Mononuclear cell (primary cell): ENCODE data around the gene LGALS8. TPM values are rescaled to one million over a fixed set of nuclear protein-coding genes. Genes with fewer than 3 reads are reported as not detected.

ENCODE experiments used
- H3K27me3 ChIP-seq: 2 replicates; pipeline ENCODE4 v1.6.0; 2011; ENCODE audit warnings: low read length, control low read depth; ENCODE audit not compliant: insufficient read depth
- H3K4me1 ChIP-seq: 2 replicates; pipeline ENCODE4 v1.5.1; 2011; ENCODE audit warnings: mild to moderate bottlenecking, low read length, control low read depth; ENCODE audit not compliant: insufficient read depth
- H3K4me3 ChIP-seq: 2 replicates; pipeline ENCODE4 v1.5.1; 2011; ENCODE audit warnings: mild to moderate bottlenecking, low read length, moderate library complexity
- H3K9me3 ChIP-seq: 2 replicates; pipeline ENCODE4 v1.5.1; 2011; ENCODE audit warnings: low read depth, mild to moderate bottlenecking, control low read depth, low read length
- total RNA-seq: library from RNA; depleted of rRNA; stranded (reverse); fragments of >200 nt; gene quantifications from one replicate; pipeline ENCODE4 v1.2.3, GENCODE V29; 2012

The LGALS8 gene
- total RNA-seq, 1 donor, result 187 TPM

DNA sequence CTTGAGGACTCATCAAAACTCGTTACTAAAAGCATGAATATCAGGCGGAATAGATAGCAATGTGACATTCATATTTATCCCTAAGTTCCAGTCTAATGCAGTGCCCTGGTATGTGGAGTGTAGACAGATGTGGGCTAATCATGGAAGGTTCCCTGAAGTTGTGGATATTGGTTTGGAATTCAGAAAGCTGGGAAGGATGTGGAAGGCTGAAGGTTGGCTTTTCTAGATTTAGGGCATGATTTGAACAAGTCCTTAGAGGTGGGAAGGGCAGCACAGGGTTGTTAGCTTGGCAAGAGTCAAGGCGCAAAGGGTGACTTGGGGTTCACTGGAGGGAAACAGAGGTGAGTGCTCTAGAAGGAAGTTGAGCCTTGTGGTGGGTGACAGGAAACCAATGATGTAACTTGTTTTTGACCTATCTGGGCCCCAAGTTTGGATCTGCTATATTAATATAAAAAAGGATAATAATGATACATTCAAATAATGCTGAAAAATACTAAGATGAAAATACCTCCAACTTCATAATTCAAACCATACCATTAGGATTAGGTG, 21.9 kb downstream of the LGALS8 start:
- peaks cover 9% of the 10 kb centered on the region for H3K4me1 ChIP-seq
- H3K9me3 ChIP-seq, result no peaks in the 10 kb centered on the region
- H3K4me3 ChIP-seq, result no peak overlapping the region
- no peaks in the 10 kb centered on the region for H3K27me3 ChIP-seq

DNA sequence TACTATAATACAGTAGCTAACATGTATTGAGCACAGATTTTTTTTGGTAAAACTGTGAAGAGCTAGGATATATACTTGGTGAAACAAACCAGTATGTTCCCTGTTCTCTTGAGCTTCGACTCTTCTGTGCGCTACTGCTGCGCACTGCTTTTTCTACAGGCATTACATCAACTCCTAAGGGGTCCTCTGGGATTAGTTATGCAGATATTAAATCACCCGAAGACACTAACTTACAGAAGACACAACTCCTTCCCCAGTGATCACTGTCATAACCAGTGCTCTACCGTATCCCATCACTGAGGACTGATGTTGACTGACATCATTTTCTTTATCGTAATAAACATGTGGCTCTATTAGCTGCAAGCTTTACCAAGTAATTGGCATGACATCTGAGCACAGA, 24.7 kb downstream of the LGALS8 start:
- no peak overlapping the region for H3K4me3 ChIP-seq

DNA sequence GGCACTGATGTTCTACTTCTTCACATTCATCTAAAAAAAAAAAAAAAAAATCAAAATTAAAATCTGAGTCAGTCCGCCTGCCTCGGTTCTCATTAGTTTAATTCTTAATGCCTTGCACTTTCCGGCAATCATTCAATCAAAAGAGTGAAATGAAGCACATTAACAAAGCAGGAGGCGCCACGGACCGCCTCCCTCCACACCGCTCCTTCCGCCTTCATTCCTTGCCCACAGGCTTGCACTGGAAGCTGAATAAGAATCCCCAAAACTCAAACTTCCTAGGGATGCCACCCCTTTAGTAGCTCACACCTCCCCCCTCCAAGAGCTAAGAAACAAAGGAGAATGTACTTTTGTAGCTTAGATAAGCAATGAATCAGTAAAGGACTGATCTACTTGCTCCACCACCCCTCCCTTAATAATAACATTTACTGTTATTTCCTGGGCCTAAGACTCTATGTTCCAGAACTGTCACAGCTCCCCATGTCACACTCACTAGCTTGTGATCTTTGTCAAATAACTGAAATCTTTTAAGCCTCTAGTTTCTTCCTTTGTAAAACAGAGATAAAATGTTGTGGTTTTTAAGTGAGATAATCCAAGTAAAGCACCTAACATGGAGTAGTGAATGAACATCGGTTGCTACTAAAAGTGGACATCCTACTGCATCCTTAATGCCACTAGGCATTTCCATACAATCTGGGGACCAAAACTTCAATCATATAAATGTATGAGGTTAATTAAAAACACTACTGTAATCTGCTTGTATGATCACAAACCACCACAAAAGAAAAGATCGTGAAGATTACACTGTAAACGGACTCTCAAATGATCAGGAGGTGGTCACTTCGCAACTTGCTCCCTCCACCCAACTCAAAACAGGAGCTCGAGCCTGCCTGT, 27.4 kb downstream of the LGALS8 start:
- no peaks in the 10 kb centered on the region for H3K27me3 ChIP-seq
- H3K4me1 ChIP-seq, result no peaks in the 10 kb centered on the region
- H3K4me3 ChIP-seq, result no peak overlapping the region
- H3K9me3 ChIP-seq, result no peaks in the 10 kb centered on the region

More for the DNA sequence above, 24.7 kb downstream of the LGALS8 start:
- H3K4me1 ChIP-seq, result peaks cover 9% of the 10 kb centered on the region
- H3K9me3 ChIP-seq, result no peaks in the 10 kb centered on the region
- no peaks in the 10 kb centered on the region for H3K27me3 ChIP-seq

DNA sequence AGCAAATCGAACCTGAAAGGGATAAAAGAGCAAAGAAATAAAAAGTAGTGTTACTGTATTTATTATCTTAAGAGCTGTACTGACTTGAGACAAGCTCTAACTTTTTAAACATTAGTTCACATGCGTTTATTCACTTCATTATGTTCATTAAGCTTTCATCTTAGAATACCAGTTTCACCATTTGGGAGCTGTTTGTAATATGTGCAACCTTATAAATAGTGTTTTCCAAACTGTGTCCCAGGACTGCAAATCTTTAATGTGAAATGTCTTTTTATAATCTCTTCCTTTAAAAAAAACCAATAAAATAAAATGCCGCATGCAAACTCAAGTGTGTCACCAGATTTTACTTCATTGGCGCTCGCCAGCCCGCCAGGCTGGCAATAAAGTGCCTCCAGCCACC, 28.3 kb downstream of the LGALS8 start:
- Histone ChIP-seq H3K4me3 (no peak overlapping the region), H3K9me3 (no peaks in the 10 kb centered on the region), H3K4me1 (no peaks in the 10 kb centered on the region), H3K27me3 (no peaks in the 10 kb centered on the region)

DNA sequence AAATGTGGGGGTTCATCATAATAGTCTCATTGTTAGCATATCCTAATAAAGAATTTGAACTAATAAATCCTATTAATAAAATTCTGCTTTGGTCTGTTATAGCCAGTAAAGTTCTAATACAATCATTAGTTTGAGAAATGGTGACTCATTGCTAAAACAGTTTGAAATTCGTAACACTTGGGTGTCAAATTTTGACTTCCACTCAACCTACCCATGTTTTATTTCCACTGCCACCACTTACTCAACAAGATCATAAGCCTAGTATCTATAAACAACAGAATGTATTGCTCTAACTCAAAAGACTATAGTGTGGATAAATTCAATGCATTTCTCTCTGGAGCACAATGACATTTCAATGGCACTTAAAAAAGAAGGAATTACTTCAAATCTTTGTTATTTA, 29.1 kb downstream of the LGALS8 start:
- H3K4me1 ChIP-seq, result no peaks in the 10 kb centered on the region
- H3K4me3 ChIP-seq, result no peak overlapping the region
- no peaks in the 10 kb centered on the region for H3K27me3 ChIP-seq
- no peaks in the 10 kb centered on the region for H3K9me3 ChIP-seq

DNA sequence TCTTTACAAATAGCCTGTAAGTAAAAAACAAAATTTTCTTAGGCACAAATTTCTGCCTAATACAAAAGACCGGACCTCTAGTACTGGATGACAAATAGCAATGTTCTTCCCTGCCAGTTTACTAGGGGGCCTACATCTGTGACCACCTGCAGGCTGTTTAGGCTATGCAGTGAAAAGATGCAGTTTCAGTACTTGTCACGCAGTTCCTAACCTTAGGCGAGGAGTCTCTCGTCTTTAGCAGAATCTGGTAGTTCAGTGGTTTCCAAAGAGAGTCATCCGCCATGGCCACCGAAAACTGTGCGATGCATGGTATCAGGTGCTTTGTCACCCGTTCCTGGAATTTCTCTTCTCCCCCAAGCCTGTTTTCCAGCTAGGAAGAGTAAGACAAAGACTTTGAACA, 29.6 kb downstream of the LGALS8 start:
- H3K4me1 ChIP-seq, result no peaks in the 10 kb centered on the region
- no peaks in the 10 kb centered on the region for H3K27me3 ChIP-seq
- H3K4me3 ChIP-seq, result no peak overlapping the region
- H3K9me3 ChIP-seq, result no peaks in the 10 kb centered on the region

DNA sequence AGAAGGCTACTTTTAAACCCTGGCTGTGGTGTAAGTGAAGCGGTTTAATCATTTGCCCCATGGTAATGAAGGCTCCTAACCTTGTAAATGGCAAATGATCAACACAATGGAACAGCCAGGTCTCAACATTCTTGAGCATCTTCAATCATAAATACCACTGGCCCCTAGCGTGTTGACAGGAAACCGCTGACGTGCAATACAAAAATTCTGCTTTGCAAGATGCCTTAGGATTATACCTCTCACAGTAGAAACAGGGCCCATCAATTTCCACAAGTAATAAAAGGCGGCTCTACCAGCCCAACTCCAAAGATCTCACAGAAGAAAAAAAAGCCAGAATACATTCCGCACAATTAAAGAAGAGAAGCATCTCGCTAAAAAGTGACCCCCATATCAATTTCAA, 32.8 kb downstream of the LGALS8 start:
- H3K9me3 ChIP-seq, result no peaks in the 10 kb centered on the region
- no peaks in the 10 kb centered on the region for H3K27me3 ChIP-seq
- no peaks in the 10 kb centered on the region for H3K4me1 ChIP-seq
- H3K4me3 ChIP-seq, result no peak overlapping the region

DNA sequence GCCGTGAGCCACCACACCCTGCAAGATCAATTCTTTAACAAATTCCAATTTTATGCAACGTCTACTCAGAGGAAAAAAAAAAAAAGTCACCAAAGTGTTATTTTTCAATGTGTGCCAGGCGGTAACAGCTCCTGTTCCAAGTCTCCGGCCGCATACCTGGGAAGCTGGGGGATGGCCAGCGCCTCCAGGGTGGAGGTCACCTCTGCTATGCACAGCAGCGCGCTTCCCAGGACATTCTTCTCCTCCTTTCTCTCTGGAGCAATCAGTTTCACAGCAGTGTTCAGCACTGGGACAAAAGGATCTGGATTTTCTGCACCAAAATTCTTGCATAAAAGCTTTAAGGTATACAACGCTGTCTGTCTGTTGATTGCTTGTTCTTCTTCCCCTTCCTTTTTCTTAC, 34.3 kb downstream of the LGALS8 start:
- Histone ChIP-seq H3K4me1 (no peaks in the 10 kb centered on the region), H3K4me3 (no peak overlapping the region), H3K9me3 (no peaks in the 10 kb centered on the region), H3K27me3 (no peaks in the 10 kb centered on the region)

DNA sequence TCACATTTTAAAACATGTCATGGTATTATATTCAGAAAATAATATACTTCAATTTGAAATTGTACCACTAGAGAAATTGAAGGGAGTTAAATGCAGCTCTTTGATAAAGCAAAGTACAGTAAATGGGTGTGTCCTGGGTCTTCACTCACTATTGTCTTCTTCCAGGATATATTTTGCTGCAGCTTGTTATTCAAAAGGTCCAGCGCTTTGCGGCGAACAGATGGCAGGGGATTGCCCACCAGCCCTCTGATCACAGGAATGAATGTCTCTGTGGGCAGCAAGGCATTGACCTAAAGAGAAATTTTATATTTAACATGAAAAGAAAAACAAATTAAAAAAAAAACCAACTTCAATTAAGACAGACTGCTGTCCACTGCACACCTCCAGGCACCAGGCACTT, 35.1 kb downstream of the LGALS8 start:
- H3K9me3 ChIP-seq, result no peaks in the 10 kb centered on the region
- no peak overlapping the region for H3K4me3 ChIP-seq
- H3K4me1 ChIP-seq, result no peaks in the 10 kb centered on the region
- no peaks in the 10 kb centered on the region for H3K27me3 ChIP-seq

DNA sequence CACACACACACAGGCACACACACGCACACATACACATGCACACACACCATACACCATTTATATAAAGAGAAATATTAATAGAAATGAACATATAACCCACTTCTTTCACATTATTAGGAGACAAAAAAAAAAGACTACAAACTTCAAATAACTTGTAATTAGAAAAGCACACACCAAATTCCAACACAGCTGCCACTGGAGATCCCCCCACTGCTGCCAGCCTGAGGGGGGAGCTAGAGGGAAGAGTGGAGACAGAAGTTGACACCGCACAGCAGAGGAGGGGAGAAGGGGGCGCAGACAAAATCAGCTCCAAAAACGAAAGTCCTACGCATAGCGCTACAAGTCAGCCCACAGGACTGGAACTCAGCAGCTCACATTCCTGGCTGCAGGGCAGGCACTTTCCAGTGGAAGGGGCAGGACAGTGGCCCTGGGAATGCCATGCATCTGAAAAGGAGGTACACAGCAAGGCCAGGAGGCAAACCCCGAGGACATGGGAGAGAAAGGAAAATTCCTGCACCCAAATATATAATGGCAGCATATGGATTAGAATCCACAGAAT, 36.5 kb downstream of the LGALS8 start:
- Histone ChIP-seq H3K4me1 (no peaks in the 10 kb centered on the region), H3K27me3 (no peaks in the 10 kb centered on the region), H3K9me3 (no peaks in the 10 kb centered on the region), H3K4me3 (no peak overlapping the region)

DNA sequence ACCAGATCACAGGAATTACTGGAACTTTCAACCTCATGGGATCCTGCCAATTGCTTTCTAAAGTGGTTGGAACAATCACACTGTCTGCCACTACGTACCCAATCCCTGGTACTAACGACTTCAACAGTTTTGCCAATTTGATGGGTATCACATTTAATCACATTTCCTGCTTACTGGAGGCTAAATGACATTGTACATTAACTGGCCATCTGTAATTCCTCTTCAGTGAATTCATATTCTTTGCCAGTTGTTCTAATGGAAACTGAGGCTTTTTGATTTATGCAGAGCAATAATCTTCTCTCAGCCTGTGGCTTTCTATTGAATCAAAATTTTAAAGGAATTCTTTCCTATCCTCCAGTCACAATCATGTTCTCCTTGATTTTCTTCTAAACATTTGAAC, 38.2 kb downstream of the LGALS8 start:
- H3K27me3 ChIP-seq, result no peaks in the 10 kb centered on the region
- H3K4me1 ChIP-seq, result no peaks in the 10 kb centered on the region
- no peak overlapping the region for H3K4me3 ChIP-seq
- H3K9me3 ChIP-seq, result no peaks in the 10 kb centered on the region

DNA sequence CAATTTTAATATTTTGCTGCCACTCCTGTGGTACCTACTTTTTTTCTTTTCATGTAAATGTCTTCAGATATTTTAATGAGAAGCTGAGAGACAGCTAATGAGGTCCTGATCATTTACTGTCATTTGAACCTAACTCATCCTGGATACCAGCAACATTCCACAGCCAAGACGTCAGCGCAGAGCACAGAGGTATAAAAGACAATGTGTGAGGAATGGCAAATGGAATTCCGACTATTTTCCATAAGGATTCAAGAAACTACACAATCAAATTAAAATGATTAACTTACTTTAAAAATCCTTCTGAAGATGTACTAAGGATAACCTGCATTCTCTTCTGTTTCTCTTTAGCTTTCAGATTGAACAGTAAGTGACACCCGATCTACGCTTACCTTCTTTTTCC, 41.7 kb downstream of the LGALS8 start:
- no peaks in the 10 kb centered on the region for H3K4me1 ChIP-seq
- H3K9me3 ChIP-seq, result no peaks in the 10 kb centered on the region
- no peaks in the 10 kb centered on the region for H3K27me3 ChIP-seq
- no peak overlapping the region for H3K4me3 ChIP-seq

DNA sequence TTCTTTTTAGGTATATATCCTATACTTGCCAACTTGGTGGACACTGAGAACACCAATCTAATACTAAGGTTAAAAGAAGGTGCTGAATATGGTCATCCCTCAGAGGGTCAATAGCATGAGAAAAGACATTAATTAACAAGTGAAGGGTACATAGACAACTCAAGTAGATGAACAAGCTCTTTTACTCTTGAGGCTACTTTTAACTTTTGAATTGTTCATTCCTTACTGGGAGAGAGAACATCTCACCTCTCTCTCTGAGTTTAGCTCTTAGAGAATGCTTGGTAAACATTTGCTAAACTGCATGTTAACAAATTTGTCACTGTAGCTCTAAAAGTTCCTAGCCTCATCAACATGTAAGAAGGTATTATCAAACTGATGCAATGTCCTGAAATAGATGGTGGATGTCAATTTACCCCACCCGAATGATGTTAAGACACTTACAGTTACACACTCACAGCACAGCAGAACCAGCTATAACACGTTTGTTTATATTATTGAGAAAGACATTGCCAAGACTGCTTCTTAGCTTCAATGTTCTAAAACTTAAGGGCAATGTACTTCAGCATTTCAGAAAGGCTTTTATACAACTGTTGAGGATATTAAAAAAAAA, 44.6 kb downstream of the LGALS8 start:
- H3K4me1 ChIP-seq, result no peaks in the 10 kb centered on the region
- H3K27me3 ChIP-seq, result no peaks in the 10 kb centered on the region
- H3K9me3 ChIP-seq, result no peaks in the 10 kb centered on the region
- H3K4me3 ChIP-seq, result no peak overlapping the region

DNA sequence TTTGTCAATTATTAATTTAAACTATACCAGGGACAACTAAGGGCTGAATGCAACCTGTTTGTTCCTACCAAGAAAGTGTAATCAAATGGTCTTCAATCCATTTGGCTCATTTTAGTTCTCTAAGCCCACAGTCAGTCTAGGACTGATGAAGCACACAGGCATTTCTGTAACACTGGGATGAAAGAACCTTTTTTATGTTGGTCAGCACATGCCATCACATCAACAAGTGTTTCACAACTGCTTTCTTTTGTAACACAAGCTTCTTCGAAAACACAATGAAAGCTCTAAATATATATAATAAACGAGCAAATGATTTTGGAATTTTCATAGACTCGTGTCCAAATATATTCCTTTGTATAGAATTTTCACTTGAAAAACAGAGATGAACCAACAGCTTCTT, 51.7 kb downstream of the LGALS8 start:
- H3K4me1 ChIP-seq, result no peaks in the 10 kb centered on the region
- no peaks in the 10 kb centered on the region for H3K27me3 ChIP-seq
- H3K4me3 ChIP-seq, result no peak overlapping the region
- H3K9me3 ChIP-seq, result no peaks in the 10 kb centered on the region

DNA sequence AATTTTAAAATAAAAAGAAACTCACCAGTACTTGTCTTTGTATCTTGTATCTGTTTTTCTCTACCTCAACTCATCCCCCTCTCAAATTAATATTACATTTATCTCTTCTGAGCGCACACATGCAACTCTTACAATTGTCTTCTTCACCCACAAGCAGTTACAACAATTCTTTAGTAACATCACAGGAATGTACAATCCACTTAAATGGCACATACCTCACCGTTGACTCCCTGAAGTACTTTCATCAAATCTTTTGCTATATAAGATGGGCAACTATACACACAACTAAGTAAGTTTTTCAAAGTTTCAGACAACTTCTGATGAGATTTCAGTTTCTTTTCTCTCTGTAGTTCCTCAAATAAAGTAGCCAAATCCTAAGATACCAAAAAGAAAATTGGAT, 52.2 kb downstream of the LGALS8 start:
- no peaks in the 10 kb centered on the region for H3K4me1 ChIP-seq
- no peak overlapping the region for H3K4me3 ChIP-seq
- no peaks in the 10 kb centered on the region for H3K27me3 ChIP-seq
- H3K9me3 ChIP-seq, result no peaks in the 10 kb centered on the region
